CD4-positive, alpha-beta memory T cell (primary cell): Measurements from ENCODE around the gene MAP7D3. TPM values are rescaled to one million over a fixed set of nuclear protein-coding genes. Genes with fewer than 3 reads are reported as not detected.
"Not testable (repeated sequence)": the region's sequence is repeated elsewhere in the genome, so short reads cannot be mapped to it uniquely, and the experiment has no call there.

Experiments used
- CTCF ChIA-PET: fragments of 350-600 bp; sonication (Branson Sonifier 250); formaldehyde crosslinking; loops from one replicate; lab custom pipeline; 2021; ENCODE audit warnings: inconsistent platforms; ENCODE audit not compliant: partially characterized antibody; lab: Charles Lee
- POLR2A ChIA-PET: fragments of 350-600 bp; sonication (Branson Sonifier 250); formaldehyde crosslinking; loops from one replicate; lab custom pipeline; 2021; ENCODE audit not compliant: partially characterized antibody; lab: Charles Lee
- DNase-seq, 5 donors: peaks; one replicate each; pipeline versions ENCODE4 v3.0.0 to v3.0.0-alpha.2; 2020 to 2022; ENCODE audit warnings: mixed read lengths in 1 of 5
- H3K27ac ChIP-seq: one replicate; pipeline ENCODE4 v1.7.0; 2013; ENCODE audit warnings: low read depth, low read length
- H3K27me3 ChIP-seq: 2 replicates; pipeline ENCODE4 v1.7.0; 2013; ENCODE audit warnings: mild to moderate bottlenecking, low read length, moderate library complexity; ENCODE audit not compliant: insufficient read depth
- H3K36me3 ChIP-seq: 2 replicates; pipeline ENCODE4 v1.7.0; 2013; ENCODE audit warnings: mild to moderate bottlenecking, low read length, moderate library complexity; ENCODE audit not compliant: insufficient read depth
- H3K4me1 ChIP-seq: 2 replicates; pipeline ENCODE4 v1.7.0; 2013; ENCODE audit warnings: mild to moderate bottlenecking, low read length, moderate library complexity; ENCODE audit not compliant: insufficient read depth
- H3K4me3 ChIP-seq, 2 donors: one replicate each; pipeline ENCODE4 v1.7.0; 2013; ENCODE audit warnings: low read length in 2 of 2, mild to moderate bottlenecking in 1 of 2
- H3K9me3 ChIP-seq, 2 donors: one replicate each; pipeline ENCODE4 v1.7.0; 2013; ENCODE audit warnings: low read length in 2 of 2, control low read depth in 1 of 2; ENCODE audit not compliant: control insufficient read depth in 1 of 2
- H3K27ac Mint-ChIP-seq, 7 donors: one replicate each; pipeline ENCODE4 v1.8.0; 2020 to 2021; ENCODE audit warnings: mixed read lengths in 7 of 7, mild to moderate bottlenecking in 6 of 7, inconsistent platforms in 3 of 7, moderate library complexity in 3 of 7
- H3K27me3 Mint-ChIP-seq, 2 donors: one replicate each; pipeline ENCODE4 v1.8.0; 2020 to 2021; ENCODE audit warnings: mixed read lengths in 2 of 2
- H3K36me3 Mint-ChIP-seq, 2 donors: one replicate each; pipeline ENCODE4 v1.8.0; 2020 to 2021; ENCODE audit warnings: mixed read lengths in 2 of 2, inconsistent platforms in 1 of 2, mild to moderate bottlenecking in 1 of 2
- H3K4me1 Mint-ChIP-seq, 4 donors: one replicate each; pipeline ENCODE4 v1.8.0; 2020 to 2021; ENCODE audit warnings: mixed read lengths in 4 of 4, mild to moderate bottlenecking in 1 of 4
- H3K4me3 Mint-ChIP-seq, 8 donors: one replicate each; pipeline ENCODE4 v1.8.0; 2020 to 2021; ENCODE audit warnings: mixed read lengths in 8 of 8, mild to moderate bottlenecking in 7 of 8, moderate library complexity in 6 of 8, inconsistent platforms in 3 of 8
- H3K9me3 Mint-ChIP-seq, 8 donors: one replicate each; pipeline ENCODE4 v1.8.0; 2020 to 2021; ENCODE audit warnings: mixed read lengths in 8 of 8, mild to moderate bottlenecking in 5 of 8, inconsistent platforms in 3 of 8, moderate library complexity in 1 of 8
- intact Hi-C: fragments of 100-400 bp; cut with micrococcal nuclease; formaldehyde crosslinking; loops from one replicate; pipeline ENCODE4 v1.15.1; 2023
- polyA plus RNA-seq, 2 donors: library from polyadenylated mRNA; unstranded; fragments of 300-500 nt; fragmentation: Illumina TruSeq; gene quantifications; one replicate each; pipeline ENCODE4 v1.2.3, GENCODE V29; 2021
- total RNA-seq, 2 experiments: library from RNA; stranded (reverse); gene quantifications; one replicate each; pipeline ENCODE4 v1.2.3, GENCODE V29; 2021

The MAP7D3 gene
- total and polyA plus RNA-seq, 4 experiments from 2014 or later = 2.4 to 10.1 (median 8.2) TPM

GRCh38 chrX:136171420-136171819, 79.8 kb downstream of the MAP7D3 start:
- no peaks in the 10 kb centered on the region for H3K36me3 ChIP-seq
- no peak overlapping the region for H3K4me3 ChIP-seq
- H3K4me1 ChIP-seq = no peaks in the 10 kb centered on the region
- CTCF ChIA-PET = interaction anchor here (1.3 kb wide), 1 partner anchor 8 kb away, joined by 5 read pairs; no protein-coding TSS in a partner anchor
- intact Hi-C loops = no loop called here
- H3K9me3 Mint-ChIP-seq = no peaks in the 10 kb centered on the region
- H3K27me3 Mint-ChIP-seq = no peaks in the 10 kb centered on the region
- no peaks in the 10 kb centered on the region for H3K27me3 ChIP-seq
- no peak for DNase-seq
- H3K27ac Mint-ChIP-seq = no peak overlapping the region
- POLR2A ChIA-PET = no interaction called here
- no peak overlapping the region for H3K4me3 Mint-ChIP-seq
- H3K4me1 Mint-ChIP-seq = peaks cover 0 to 6% (median 0%) of the 10 kb centered on the region in 4 donors
- peaks cover 2 to 6% of the 10 kb centered on the region in 2 donors for H3K36me3 Mint-ChIP-seq
- H3K9me3 ChIP-seq = no peaks in the 10 kb centered on the region
- no peak overlapping the region for H3K27ac ChIP-seq

DNA sequence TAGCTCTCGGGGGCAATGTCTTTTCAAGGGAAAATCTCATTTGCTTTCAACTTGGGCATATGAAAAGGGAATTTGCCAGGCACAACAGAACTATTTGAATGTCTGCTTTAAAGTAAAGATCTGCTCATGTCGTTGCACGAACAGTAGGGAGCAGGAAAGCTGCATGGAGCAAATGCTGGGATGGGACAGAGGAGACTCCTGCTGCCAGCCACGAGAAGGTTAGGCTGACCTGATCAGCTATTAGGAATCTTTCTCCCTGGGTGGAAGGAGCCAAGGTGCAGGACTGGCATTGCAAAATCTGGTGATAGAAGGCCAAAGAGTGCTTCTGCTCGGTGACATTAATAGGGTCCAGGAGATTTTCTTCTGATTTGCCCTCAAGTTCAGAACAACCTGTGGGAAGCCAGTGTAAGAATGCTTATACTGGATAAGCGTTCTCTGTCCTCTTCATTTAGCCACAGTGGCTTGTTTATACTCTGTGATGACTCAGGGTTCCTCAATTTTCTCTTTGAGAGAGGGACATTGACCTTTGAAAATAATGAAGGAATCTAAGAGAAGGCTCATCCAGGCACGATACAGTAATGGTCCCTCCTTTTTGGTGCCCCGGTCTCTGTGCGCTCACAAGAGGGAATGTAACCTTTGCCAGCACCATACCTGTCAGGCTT, 80.9 kb downstream of the MAP7D3 start:
- CTCF ChIA-PET = interaction anchor here (1.2 to 1.3 kb wide), 2 partner anchors 7 to 142 kb away, joined by 4 to 5 read pairs; no protein-coding TSS in a partner anchor
- no peak for DNase-seq
- Mint-ChIP-seq H3K27ac (no peak overlapping the region), H3K4me1 (peaks cover 0 to 6% (median 0%) of the 10 kb centered on the region in 4 donors), H3K36me3 (no peaks in the 10 kb centered on the region), H3K4me3 (no peak overlapping the region), H3K9me3 (no peaks in the 10 kb centered on the region), H3K27me3 (no peaks in the 10 kb centered on the region)
- no peak overlapping the region for H3K4me3 ChIP-seq
- H3K36me3 ChIP-seq = no peaks in the 10 kb centered on the region
- intact Hi-C loops = no loop called here
- H3K4me1 ChIP-seq = no peaks in the 10 kb centered on the region
- H3K9me3 ChIP-seq = no peaks in the 10 kb centered on the region
- H3K27me3 ChIP-seq = no peaks in the 10 kb centered on the region
- H3K27ac ChIP-seq = no peak overlapping the region
- POLR2A ChIA-PET = no interaction called here

DNA sequence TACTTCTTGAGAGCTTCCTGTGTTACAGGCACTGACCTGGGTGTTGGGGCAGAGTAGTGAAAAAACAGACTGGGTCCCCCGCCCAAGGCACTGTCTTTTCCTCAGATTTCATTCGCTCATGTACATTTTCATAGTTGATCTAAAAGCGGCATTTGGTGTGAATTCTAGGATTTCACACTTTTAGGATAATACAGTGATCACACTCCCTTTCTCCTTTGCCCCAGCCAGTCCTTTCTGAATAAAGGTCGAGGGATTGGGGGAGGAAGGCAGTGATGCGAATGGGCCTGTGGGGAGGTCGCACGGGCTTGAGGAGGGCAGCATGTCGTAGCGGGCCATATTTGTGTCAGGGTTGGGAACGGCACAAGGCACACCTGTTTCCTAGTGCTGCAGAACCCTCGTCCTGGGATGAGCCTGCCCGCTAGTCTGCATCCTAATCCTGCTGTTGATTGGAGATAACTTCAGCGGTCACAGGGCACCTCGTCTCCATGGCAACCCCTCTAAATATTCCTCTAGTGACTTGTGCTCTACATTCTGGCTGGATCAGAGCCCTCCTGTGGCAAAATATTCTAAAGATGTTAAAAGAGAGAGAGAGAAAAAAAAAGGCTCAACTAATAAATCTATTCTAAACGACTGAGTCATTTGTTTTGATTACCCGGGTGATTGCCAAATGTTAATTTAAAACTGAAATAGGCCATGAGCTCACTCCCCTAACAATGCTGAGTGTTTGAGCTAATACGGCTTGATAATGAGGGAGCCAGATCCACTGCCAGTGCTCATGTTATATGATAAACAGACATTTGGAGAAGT, 82.1 kb downstream of the MAP7D3 start:
- CTCF ChIA-PET = interaction anchor here (1.0 to 1.2 kb wide), 2 partner anchors 141 kb away, joined by 3 to 4 read pairs; no protein-coding TSS in a partner anchor
- Histone ChIP-seq H3K4me1 (no peaks in the 10 kb centered on the region), H3K27me3 (no peaks in the 10 kb centered on the region), H3K36me3 (no peaks in the 10 kb centered on the region), H3K27ac (no peak overlapping the region), H3K9me3 (no peaks in the 10 kb centered on the region), H3K4me3 (no peak overlapping the region)
- no peaks in the 10 kb centered on the region for H3K9me3 Mint-ChIP-seq
- H3K27ac Mint-ChIP-seq = no peak overlapping the region
- H3K36me3 Mint-ChIP-seq = no peaks in the 10 kb centered on the region
- H3K4me3 Mint-ChIP-seq = no peak overlapping the region
- POLR2A ChIA-PET = no interaction called here
- no peak for DNase-seq
- intact Hi-C loops = loop anchor here (5.0 kb wide), 1 partner anchor 33 kb away; no protein-coding TSS in a partner anchor
- H3K27me3 Mint-ChIP-seq = no peaks in the 10 kb centered on the region
- peaks cover 0 to 6% (median 0%) of the 10 kb centered on the region in 4 donors for H3K4me1 Mint-ChIP-seq

DNA sequence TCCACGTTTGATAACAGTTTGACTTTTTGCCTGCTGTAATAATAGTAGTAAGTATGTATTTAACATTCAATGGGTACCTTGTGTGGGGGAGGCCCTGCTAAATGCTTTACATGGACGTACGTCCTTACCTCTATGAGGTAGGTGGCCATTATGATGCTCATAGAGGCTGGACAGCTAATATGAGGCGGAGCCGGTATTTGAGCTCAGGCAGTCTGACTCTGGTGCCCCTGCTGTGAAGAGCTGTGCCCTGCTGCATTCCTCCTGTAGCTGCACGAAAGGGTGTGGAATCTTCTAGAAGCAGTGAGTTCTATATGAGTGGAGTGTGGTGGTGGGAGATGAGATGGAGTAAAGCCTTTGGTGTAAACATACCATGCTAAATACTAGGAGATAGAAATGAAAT, 83.2 kb downstream of the MAP7D3 start:
- H3K4me3 Mint-ChIP-seq, H3K27ac ChIP-seq, H3K27me3 Mint-ChIP-seq, H3K36me3 ChIP-seq, H3K4me1 Mint-ChIP-seq, H3K9me3 Mint-ChIP-seq, H3K9me3 ChIP-seq, H3K27me3 ChIP-seq, H3K4me1 ChIP-seq, H3K27ac Mint-ChIP-seq, POLR2A ChIA-PET, H3K4me3 ChIP-seq, H3K36me3 Mint-ChIP-seq, DNase-seq: not testable (repeated sequence)
- CTCF ChIA-PET = interaction anchor here (1.0 kb wide), 1 partner anchor 140 kb away, joined by 3 read pairs; no protein-coding TSS in a partner anchor
- intact Hi-C loops = loop anchor here (5.0 kb wide), 1 partner anchor 34 kb away; no protein-coding TSS in a partner anchor

GRCh38 chrX:136166221-136166855, 84.9 kb downstream of the MAP7D3 start:
- CTCF ChIA-PET = interaction anchor here (1.0 to 1.7 kb wide), 3 partner anchors 30 to 102 kb away, joined by 3 to 9 read pairs (median 3); no protein-coding TSS in a partner anchor
- no peak for DNase-seq
- H3K9me3 Mint-ChIP-seq = no peaks in the 10 kb centered on the region

DNA sequence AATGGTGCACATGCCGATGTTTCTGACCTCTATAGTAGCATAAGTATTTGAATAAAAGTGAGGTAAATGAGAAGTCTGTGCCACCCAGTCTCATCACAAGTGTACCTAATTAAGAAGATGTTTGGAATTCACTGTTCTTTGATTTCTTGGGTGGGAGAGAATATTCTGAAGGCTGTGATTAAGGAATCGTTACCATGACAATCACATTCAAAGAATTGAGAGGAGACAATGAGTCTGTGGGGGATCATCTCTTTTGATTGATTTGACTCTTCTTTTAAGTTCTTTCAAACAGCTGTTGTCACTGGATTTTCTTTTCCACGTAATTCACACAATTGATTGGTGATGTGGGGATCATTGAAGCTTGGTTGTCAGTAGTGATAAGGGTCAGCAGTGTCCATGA, 85.8 kb downstream of the MAP7D3 start:
- Mint-ChIP-seq H3K27me3 (no peaks in the 10 kb centered on the region), H3K36me3 (no peaks in the 10 kb centered on the region)
- POLR2A ChIA-PET = no interaction called here

More at GRCh38 chrX:136166221-136166855, 84.9 kb downstream of the MAP7D3 start:
- Mint-ChIP-seq H3K27me3 (no peaks in the 10 kb centered on the region), H3K27ac (peak overlapping the region in 2 of 7 donors; percentile 10 to 36), H3K4me1 (peaks cover 0 to 17% (median 5%) of the 10 kb centered on the region in 4 donors), H3K4me3 (no peak overlapping the region), H3K36me3 (no peaks in the 10 kb centered on the region)
- Histone ChIP-seq H3K4me3 (no peak overlapping the region), H3K27me3 (no peaks in the 10 kb centered on the region), H3K36me3 (no peaks in the 10 kb centered on the region), H3K9me3 (no peaks in the 10 kb centered on the region), H3K27ac (no peak overlapping the region), H3K4me1 (no peaks in the 10 kb centered on the region)
- intact Hi-C loops = loop anchor here (5.0 kb wide), 1 partner anchor 36 kb away; no protein-coding TSS in a partner anchor
- POLR2A ChIA-PET = no interaction called here

More for the DNA sequence above, 85.8 kb downstream of the MAP7D3 start:
- Histone ChIP-seq H3K27me3 (no peaks in the 10 kb centered on the region), H3K4me3 (no peak overlapping the region), H3K27ac (no peak overlapping the region), H3K4me1 (no peaks in the 10 kb centered on the region), H3K36me3 (no peaks in the 10 kb centered on the region), H3K9me3 (no peaks in the 10 kb centered on the region)
- Mint-ChIP-seq H3K27ac (no peak overlapping the region), H3K4me1 (peaks cover 0 to 17% (median 5%) of the 10 kb centered on the region in 4 donors), H3K4me3 (no peak overlapping the region), H3K9me3 (no peaks in the 10 kb centered on the region)
- no peak for DNase-seq
- CTCF ChIA-PET = interaction anchor here (1.7 kb wide), 1 partner anchor 44 kb away, joined by 9 read pairs; no protein-coding TSS in a partner anchor
- intact Hi-C loops = loop anchor here (5.0 kb wide), 1 partner anchor 37 kb away; no protein-coding TSS in a partner anchor
